Anterior cingulate cortex (tissue), 58 donors: ENCODE measurements around the gene MTERF4.
"Not testable (repeated sequence)": the region's sequence is repeated elsewhere in the genome, so short reads cannot be mapped to it uniquely, and the experiment has no call there.

ENCODE experiments used
- DNase-seq, 58 donors: peaks; one replicate each; lab custom pipeline; 2025; lab: John Stamatoyannopoulos, UW

Gene MTERF4

GRCh38 chr2:241114836-241115235 lies 12.7 kb upstream of the MTERF4 start:
- no peak for DNase-seq

- DNase-seq = no peak
Measured at GRCh38 chr2:241112592-241112991, 10.5 kb upstream of the MTERF4 start.

GRCh38 chr2:241112046-241112445 lies 10.0 kb upstream of the MTERF4 start:
- DNase-seq = no peak

GRCh38 chr2:241111440-241111805 lies 9.3 kb upstream of the MTERF4 start:
- no peak for DNase-seq

- DNase-seq = no peak
Measured at GRCh38 chr2:241110607-241111439, 8.7 kb upstream of the MTERF4 start.

- no peak for DNase-seq
Measured at GRCh38 chr2:241110089-241110606, 8.1 kb upstream of the MTERF4 start.

- DNase-seq = no peak
Measured at GRCh38 chr2:241109210-241110088, 7.4 kb upstream of the MTERF4 start.

GRCh38 chr2:241108271-241109209 lies 6.5 kb upstream of the MTERF4 start:
- DNase-seq = peak in 1 of 58 donors; percentile 9

GRCh38 chr2:241107031-241107783 lies 5.1 kb upstream of the MTERF4 start:
- no peak for DNase-seq

- no peak for DNase-seq
Measured at GRCh38 chr2:241105641-241106040, 3.6 kb upstream of the MTERF4 start.

GRCh38 chr2:241104611-241105010 lies 2.5 kb upstream of the MTERF4 start:
- DNase-seq = not testable (repeated sequence)

GRCh38 chr2:241103176-241103595 lies 1.1 kb upstream of the MTERF4 start:
- DNase-seq = no peak

GRCh38 chr2:241099246-241099645 lies 2.8 kb downstream of the MTERF4 start:
- no peak for DNase-seq

GRCh38 chr2:241096979-241097378 lies 5.1 kb downstream of the MTERF4 start:
- no peak for DNase-seq

- no peak for DNase-seq
Measured at GRCh38 chr2:241095594-241096290, 6.3 kb downstream of the MTERF4 start.

- DNase-seq = no peak
Measured at GRCh38 chr2:241094924-241095420, 7.1 kb downstream of the MTERF4 start.

GRCh38 chr2:241094172-241094571 lies 7.9 kb downstream of the MTERF4 start:
- no peak for DNase-seq

- not testable (repeated sequence) for DNase-seq
Measured at GRCh38 chr2:241093133-241093781, 8.8 kb downstream of the MTERF4 start.
